Psoas muscle (tissue), 8 donors: ENCODE results near the gene COL13A1. TPM values are rescaled to one million over a fixed set of nuclear protein-coding genes. Genes with fewer than 3 reads are reported as not detected.

Experiments used
- ATAC-seq, 4 donors: fragments of 200-7000 bp; cut with Tn5 transposase; one replicate each; pipeline ENCODE4 v1.9.1; 2020; ENCODE audit warnings: moderate library complexity in 3 of 4, mild to moderate bottlenecking in 2 of 4
- DNase-seq, 2 donors: peaks; one replicate each; pipeline ENCODE4 v3.0.0-alpha.2; 2020
- H3K27ac ChIP-seq: fragments of 200-600 bp; one replicate; pipeline ENCODE4 v1.8.0; 2022
- H3K27me3 ChIP-seq, 3 donors: fragments of 200-600 bp in 1 of 3; one replicate each; pipeline versions ENCODE4 v1.6.1 to v1.8.0; 2013 to 2022; ENCODE audit warnings: low read length in 2 of 3, mild to moderate bottlenecking in 2 of 3, moderate library complexity in 1 of 3; ENCODE audit not compliant: insufficient read depth in 3 of 3
- H3K36me3 ChIP-seq, 2 donors: fragments of 200-600 bp in 1 of 2; one replicate each; pipeline versions ENCODE4 v1.6.1 to v1.8.0; 2013 to 2022; ENCODE audit warnings: low read depth in 1 of 2, mild to moderate bottlenecking in 1 of 2, moderate library complexity in 1 of 2; ENCODE audit not compliant: insufficient read depth in 1 of 2
- H3K4me1 ChIP-seq: fragments of 200-600 bp; one replicate; pipeline ENCODE4 v1.8.0; 2022
- H3K4me3 ChIP-seq: fragments of 200-600 bp; one replicate; pipeline ENCODE4 v1.8.0; 2022; ENCODE audit warnings: mild to moderate bottlenecking
- H3K9me3 ChIP-seq: fragments of 200-600 bp; one replicate; pipeline ENCODE4 v1.8.0; 2022
- CTCF ChIP-seq: fragments of 200-600 bp; IDR thresholded peaks from one replicate; pipeline ENCODE4 v1.8.0; 2022; ENCODE audit warnings: antibody characterized with exemption
- WGBS, 3 donors: extraction: QIAGEN DNeasy Blood & Tissue Kit; methylation state at CpG; one replicate each; pipeline versions ENCODE4 v1.1.6 to v1.1.7; 2013; 5-methylcytosine and 5-hydroxymethylcytosine counted together
- intact Hi-C, 2 donors: fragments of 100-400 bp; cut with DNase I; formaldehyde crosslinking; loops; one replicate each; pipeline versions ENCODE4 v1.11.0 to v1.14.2; 2022
- polyA plus RNA-seq, 3 donors: library from polyadenylated mRNA; stranded (reverse); fragments of 200-250 nt; gene quantifications; one replicate each; pipeline ENCODE4 v1.2.3, GENCODE V29; 2013
- total RNA-seq, 4 donors: library from RNA; stranded (reverse); fragmentation: NEBNext Ultra II Directional in 2 of 4; extraction: Animal tissue kit (Norgen Biotek cat#: 25700) in 2 of 4; gene quantifications; one replicate each; pipeline versions ENCODE4 v1.2.1 to v1.2.4, GENCODE V29; 2021 to 2023
- donor health status: healthy with polysubstance abuse.
- donor health status: DM: no; HTN: no; CAD: no; lungs with moderate emphysema.
- donor health status: Bipolar disorder and iron deficiency.
- donor health status: healthy.
- donor health status: DM: yes; HTN: yes; CAD: no.
- donor health status: DM: no; HTN: no; CAD: no.
- donor health status: DM: no; HTN: no; CAD: no.
- donor health status: DM: yes; HTN: yes; CAD: no.

Gene COL13A1
- total and polyA plus RNA-seq, 7 donors: 0.35 to 10.7 (median 2.6) TPM

- intact Hi-C loops: no loop called here
- ATAC-seq (no peak), DNase-seq (no peak)
- WGBS, 3 donors: 70 to 86% (median 72%) methylated on average over 3 of the region's 3 CpGs
- no peaks in the 10 kb centered on the region for H3K27me3 ChIP-seq
- no peak overlapping the region for H3K4me3 ChIP-seq
- TF ChIP-seq CTCF: no peak
- H3K9me3 ChIP-seq: peaks cover 3% of the 10 kb centered on the region
- peaks cover 0 to 16% of the 10 kb centered on the region in 2 donors for H3K36me3 ChIP-seq
- H3K4me1 ChIP-seq: no peaks in the 10 kb centered on the region
- no peak overlapping the region for H3K27ac ChIP-seq
Observed at GRCh38 chr10:69939061-69939460, 137.4 kb downstream of the COL13A1 start.

- ATAC-seq (no peak), DNase-seq (no peak)
- H3K9me3 ChIP-seq: peaks cover 3% of the 10 kb centered on the region
- 62 to 72% (median 64%) methylated on average over 4 of the region's 4 CpGs for WGBS, 3 donors
- H3K36me3 ChIP-seq: peaks cover 0 to 16% of the 10 kb centered on the region in 2 donors
- TF ChIP-seq CTCF: no peak
- intact Hi-C loops: no loop called here
- H3K4me3 ChIP-seq: no peak overlapping the region
- H3K4me1 ChIP-seq: no peaks in the 10 kb centered on the region
- no peak overlapping the region for H3K27ac ChIP-seq
- no peaks in the 10 kb centered on the region for H3K27me3 ChIP-seq
Observed at GRCh38 chr10:69939481-69939880, 137.8 kb downstream of the COL13A1 start.

GRCh38 chr10:69941730-69942129, 140.0 kb downstream of the COL13A1 start:
- Histone ChIP-seq H3K36me3 (peaks cover 0 to 24% of the 10 kb centered on the region in 2 donors), H3K27ac (no peak overlapping the region), H3K9me3 (peaks cover 3% of the 10 kb centered on the region), H3K4me1 (no peaks in the 10 kb centered on the region), H3K4me3 (no peak overlapping the region), H3K27me3 (no peaks in the 10 kb centered on the region)
- 90 to 96% (median 96%) methylated on average over 11 of the region's 11 CpGs for WGBS, 3 donors
- intact Hi-C loops: no loop called here
- ATAC-seq (no peak), DNase-seq (no peak)
- no peak for TF ChIP-seq CTCF

- no peak for ATAC-seq
- intact Hi-C loops: no loop called here
Observed at GRCh38 chr10:69943292-69943820, 141.7 kb downstream of the COL13A1 start.

More at GRCh38 chr10:69943292-69943820, 141.7 kb downstream of the COL13A1 start:
- 96 to 98% (median 97%) methylated on average over 19 of the region's 19 CpGs for WGBS, 3 donors
- no peak overlapping the region for H3K27ac ChIP-seq
- no peak for DNase-seq
- no peaks in the 10 kb centered on the region for H3K4me1 ChIP-seq
- H3K36me3 ChIP-seq: peaks cover 0 to 35% of the 10 kb centered on the region in 2 donors
- no peak for TF ChIP-seq CTCF
- no peak overlapping the region for H3K4me3 ChIP-seq
- H3K9me3 ChIP-seq: peaks cover 3% of the 10 kb centered on the region
- no peaks in the 10 kb centered on the region for H3K27me3 ChIP-seq
